Loucy (cell line): ENCODE measurements around the gene PUM1.

ENCODE experiments used
- H2AFZ ChIP-seq: fragments of 200-600 bp; sonication (generic); 2 replicates; pipeline ENCODE4 v1.6.0; 2016; ENCODE audit warnings: antibody characterized with exemption, mild to moderate bottlenecking, low read length, moderate library complexity
- H3F3A ChIP-seq: fragments of 200-600 bp; 2 replicates; pipeline ENCODE4 v1.6.0; 2016; ENCODE audit warnings: antibody characterized with exemption, low read depth, mild to moderate bottlenecking
- H3K27me3 ChIP-seq: fragments of 200-600 bp; sonication (generic); 2 replicates; pipeline ENCODE4 v1.6.1; 2014; ENCODE audit warnings: low read length, mild to moderate bottlenecking; ENCODE audit not compliant: insufficient read depth, poor library complexity, severe bottlenecking
- H3K36me3 ChIP-seq: fragments of 200-600 bp; sonication (generic); 2 replicates; pipeline ENCODE4 v1.6.1; 2016; ENCODE audit warnings: low read length; ENCODE audit not compliant: insufficient read depth
- H3K4me1 ChIP-seq: fragments of 200-600 bp; sonication (generic); 2 replicates; pipeline ENCODE4 v1.5.1; 2014; ENCODE audit warnings: low read length, mild to moderate bottlenecking; ENCODE audit not compliant: insufficient read depth, poor library complexity, severe bottlenecking
- H3K4me2 ChIP-seq: fragments of 200-600 bp; sonication (generic); 2 replicates; pipeline ENCODE4 v1.6.0; 2014; ENCODE audit warnings: antibody characterized with exemption, low read length, low read depth, mild to moderate bottlenecking; ENCODE audit not compliant: poor library complexity, severe bottlenecking
- H3K4me3 ChIP-seq: fragments of 200-600 bp; sonication (generic); 2 replicates; pipeline ENCODE4 v1.5.1; 2014; ENCODE audit warnings: low read length, mild to moderate bottlenecking, mixed read lengths; ENCODE audit not compliant: poor library complexity, severe bottlenecking
- H3K79me2 ChIP-seq: fragments of 200-600 bp; sonication (generic); 2 replicates; pipeline ENCODE4 v1.6.1; 2014; ENCODE audit warnings: low read length; ENCODE audit not compliant: insufficient read depth
- H3K9ac ChIP-seq: fragments of 200-600 bp; sonication (generic); 2 replicates; pipeline ENCODE4 v1.6.0; 2014; ENCODE audit warnings: mild to moderate bottlenecking, low read depth, low read length, moderate library complexity; ENCODE audit not compliant: poor library complexity, severe bottlenecking
- H3K9me2 ChIP-seq: fragments of 200-600 bp; sonication (generic); replicated peaks from 2 replicates; pipeline ENCODE4 v1.6.1; 2016; ENCODE audit warnings: low read depth, low read length, mixed read lengths
- H3K9me3 ChIP-seq: fragments of 200-600 bp; sonication (generic); 2 replicates; pipeline ENCODE4 v1.6.1; 2014; ENCODE audit warnings: mild to moderate bottlenecking, antibody characterized with exemption, low read length, low read depth; ENCODE audit not compliant: insufficient read depth
- H4K20me1 ChIP-seq: fragments of 200-600 bp; sonication (generic); 2 replicates; pipeline ENCODE4 v1.6.0; 2014; ENCODE audit warnings: antibody characterized with exemption, low read length, mild to moderate bottlenecking; ENCODE audit not compliant: insufficient read depth, poor library complexity, severe bottlenecking
- CTCF ChIP-seq: fragments of 200-600 bp; sonication (generic); conservative IDR thresholded peaks from 2 replicates; pipeline ENCODE4 v1.5.1; 2014; ENCODE audit warnings: mild to moderate bottlenecking, antibody characterized with exemption, low read length
- EZH2phosphoT487 ChIP-seq: fragments of 200-600 bp; IDR thresholded peaks from 2 replicates; pipeline ENCODE4 v1.6.1; 2018; ENCODE audit warnings: antibody characterized with exemption, mild to moderate bottlenecking, moderate library complexity, borderline replicate concordance

PUM1 gene, protein sequence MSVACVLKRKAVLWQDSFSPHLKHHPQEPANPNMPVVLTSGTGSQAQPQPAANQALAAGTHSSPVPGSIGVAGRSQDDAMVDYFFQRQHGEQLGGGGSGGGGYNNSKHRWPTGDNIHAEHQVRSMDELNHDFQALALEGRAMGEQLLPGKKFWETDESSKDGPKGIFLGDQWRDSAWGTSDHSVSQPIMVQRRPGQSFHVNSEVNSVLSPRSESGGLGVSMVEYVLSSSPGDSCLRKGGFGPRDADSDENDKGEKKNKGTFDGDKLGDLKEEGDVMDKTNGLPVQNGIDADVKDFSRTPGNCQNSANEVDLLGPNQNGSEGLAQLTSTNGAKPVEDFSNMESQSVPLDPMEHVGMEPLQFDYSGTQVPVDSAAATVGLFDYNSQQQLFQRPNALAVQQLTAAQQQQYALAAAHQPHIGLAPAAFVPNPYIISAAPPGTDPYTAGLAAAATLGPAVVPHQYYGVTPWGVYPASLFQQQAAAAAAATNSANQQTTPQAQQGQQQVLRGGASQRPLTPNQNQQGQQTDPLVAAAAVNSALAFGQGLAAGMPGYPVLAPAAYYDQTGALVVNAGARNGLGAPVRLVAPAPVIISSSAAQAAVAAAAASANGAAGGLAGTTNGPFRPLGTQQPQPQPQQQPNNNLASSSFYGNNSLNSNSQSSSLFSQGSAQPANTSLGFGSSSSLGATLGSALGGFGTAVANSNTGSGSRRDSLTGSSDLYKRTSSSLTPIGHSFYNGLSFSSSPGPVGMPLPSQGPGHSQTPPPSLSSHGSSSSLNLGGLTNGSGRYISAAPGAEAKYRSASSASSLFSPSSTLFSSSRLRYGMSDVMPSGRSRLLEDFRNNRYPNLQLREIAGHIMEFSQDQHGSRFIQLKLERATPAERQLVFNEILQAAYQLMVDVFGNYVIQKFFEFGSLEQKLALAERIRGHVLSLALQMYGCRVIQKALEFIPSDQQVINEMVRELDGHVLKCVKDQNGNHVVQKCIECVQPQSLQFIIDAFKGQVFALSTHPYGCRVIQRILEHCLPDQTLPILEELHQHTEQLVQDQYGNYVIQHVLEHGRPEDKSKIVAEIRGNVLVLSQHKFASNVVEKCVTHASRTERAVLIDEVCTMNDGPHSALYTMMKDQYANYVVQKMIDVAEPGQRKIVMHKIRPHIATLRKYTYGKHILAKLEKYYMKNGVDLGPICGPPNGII

GRCh38 chr1:31065310-31066217, at the start of gene PUM1:
Gene PUM1, minus strand, starts transcription at chr1:31065717. Its CDS starts 6,151 bp downstream, at chr1:31059566.
- Histone ChIP-seq H3K4me3 (peak within 1 kb of the TSS; percentile 88), H3K4me1 (peaks cover 18% of the 10 kb centered on the region), H3K4me2 (peak within 1 kb of the TSS; percentile 81), H3K79me2 (peaks cover 48% of the 10 kb centered on the region), H3K9me3 (no peaks in the 10 kb centered on the region), H3K9ac (peak within 1 kb of the TSS; percentile 96), H2AFZ (peak within 1 kb of the TSS; percentile 97), H3K36me3 (no peaks in the 10 kb centered on the region), H3K9me2 (no peaks in the 10 kb centered on the region), H3F3A (no peaks in the 10 kb centered on the region), H3K27me3 (peaks cover 9% of the 10 kb centered on the region), H4K20me1 (peaks cover 41% of the 10 kb centered on the region)
- TF ChIP-seq EZH2phosphoT487 = no peak
- no peak for TF ChIP-seq CTCF

- Histone ChIP-seq H3K79me2 (no peaks in the 10 kb centered on the region), H3K9me3 (no peaks in the 10 kb centered on the region), H3K36me3 (no peaks in the 10 kb centered on the region), H3K27me3 (no peaks in the 10 kb centered on the region), H4K20me1 (no peaks in the 10 kb centered on the region), H3F3A (no peaks in the 10 kb centered on the region), H3K9me2 (no peaks in the 10 kb centered on the region), H3K4me2 (no peak overlapping the region), H3K4me1 (no peaks in the 10 kb centered on the region), H2AFZ (no peak overlapping the region), H3K4me3 (no peak overlapping the region), H3K9ac (no peak overlapping the region)
- TF ChIP-seq EZH2phosphoT487 (no peak), CTCF (no peak)
Measured at GRCh38 chr1:31112266-31112935, 46.9 kb upstream of the PUM1 start.
